K562 (cell line): ENCODE measurements around the gene CDYL. TPM values are rescaled to one million over a fixed set of nuclear protein-coding genes. Genes with fewer than 3 reads are reported as not detected.

Experiments used
- ATAC-seq: fragments of 200-7000 bp; cut with Tn5 transposase; 3 replicates; pipeline ENCODE4 v1.9.1; 2020; ENCODE audit warnings: moderate library complexity
- BruUV-seq: library from RNA; stranded (reverse); fragments of 400-500 nt; replicated peaks from 2 replicates; lab custom pipeline; 2021; lab: Mats Ljungman, UMichigan
- CTCF ChIA-PET: fragments of 300-600 bp; formaldehyde crosslinking; extraction: SDS; loops from one replicate; lab custom pipeline; 2021; ENCODE audit warnings: low intra/inter-chr PET ratio; lab: Yijun Ruan, JAX
- POLR2A ChIA-PET: fragments of 300-600, 350-650 bp; sonication (Branson Sonifier 250); formaldehyde crosslinking; extraction: SDS; loops from one replicate; lab custom pipeline; 2021; ENCODE audit warnings: antibody characterized with exemption, inconsistent platforms; lab: Yijun Ruan, JAX
- DNase-seq, 4 experiments: peaks; one replicate each; pipeline versions ENCODE4 v3.0.0 to v3.0.0-alpha.2; 2011 to 2018; ENCODE audit warnings: low spot score in 3 of 4, mixed read lengths in 3 of 4; ENCODE audit errors: extremely low read depth in 1 of 4
- FAIRE-seq: peaks from 2 replicates; lab custom pipeline; 2011; peaks lifted over from hg19 to GRCh38; lab: Jason Lieb, UNC
- H2AFZ ChIP-seq: 2 replicates; pipeline ENCODE4 v1.6.0; 2011; ENCODE audit warnings: low read depth, low read length, control low read depth, inconsistent platforms
- H3K27ac ChIP-seq: fragments of 200-600 bp; 3 replicates; pipeline ENCODE4 v1.8.0; 2011; ENCODE audit warnings: low read depth, mild to moderate bottlenecking, control low read depth, inconsistent platforms, low read length, moderate library complexity, mixed read lengths; ENCODE audit errors: extremely low read depth
- H3K27me3 ChIP-seq, 2 experiments: fragments of 300-600 bp in 1 of 2; 2 replicates in 1 of 2; 3 replicates in 1 of 2; pipeline versions ENCODE4 v1.6.0 to v1.8.0; 2011; ENCODE audit warnings: inconsistent platforms in 2 of 2, low read length in 2 of 2, mild to moderate bottlenecking in 1 of 2, mixed read lengths in 1 of 2, moderate library complexity in 1 of 2; ENCODE audit not compliant: control insufficient read depth in 2 of 2, insufficient read depth in 2 of 2
- H3K36me3 ChIP-seq: fragments of 300-600 bp; 3 replicates; pipeline ENCODE4 v1.8.0; 2011; ENCODE audit warnings: mild to moderate bottlenecking, low read length, inconsistent platforms; ENCODE audit not compliant: control insufficient read depth, insufficient read depth
- H3K4me1 ChIP-seq, 2 experiments: fragments of 200-600 bp in 1 of 2; replicated peaks in 1 of 2; 2 replicates in 1 of 2; 3 replicates in 1 of 2; pipeline versions ENCODE4 v1.5.1 to v1.8.0; 2011; ENCODE audit warnings: inconsistent platforms in 2 of 2, low read length in 2 of 2, mild to moderate bottlenecking in 1 of 2, mixed read lengths in 1 of 2, moderate library complexity in 1 of 2; ENCODE audit not compliant: control insufficient read depth in 2 of 2, insufficient read depth in 2 of 2
- H3K4me2 ChIP-seq: 2 replicates; pipeline ENCODE4 v1.6.1; 2011; ENCODE audit warnings: low read length, control low read depth, inconsistent platforms, mixed read lengths; ENCODE audit not compliant: insufficient read depth
- H3K4me3 ChIP-seq: fragments of 200-600 bp; sonication (generic), shearing (Covaris generic); 2 replicates; pipeline ENCODE4 v1.5.1; 2016; ENCODE audit warnings: control low read depth, inconsistent platforms
- H3K79me2 ChIP-seq: fragments of 200-600 bp; 3 replicates; pipeline ENCODE4 v1.8.0; 2011; ENCODE audit warnings: low read length, inconsistent platforms; ENCODE audit not compliant: control insufficient read depth, insufficient read depth
- H3K9ac ChIP-seq, 2 experiments: 2 replicates each; pipeline versions ENCODE4 v1.6.0 to v1.6.1; 2011; ENCODE audit warnings: low read depth in 2 of 2, low read length in 2 of 2, control low read depth in 1 of 2, inconsistent platforms in 1 of 2, mild to moderate bottlenecking in 1 of 2, mixed read lengths in 1 of 2; ENCODE audit not compliant: insufficient read depth in 1 of 2
- H3K9me1 ChIP-seq: one replicate; pipeline ENCODE4 v1.6.0; 2011; ENCODE audit warnings: inconsistent platforms, mild to moderate bottlenecking, low read length, moderate library complexity; ENCODE audit not compliant: control insufficient read depth, insufficient read depth
- H3K9me3 ChIP-seq: replicated peaks from 2 replicates; pipeline ENCODE4 v1.5.1; 2011; ENCODE audit warnings: low read depth, low read length, inconsistent platforms; ENCODE audit not compliant: control insufficient read depth, insufficient read depth
- H4K20me1 ChIP-seq: replicated peaks from 2 replicates; pipeline ENCODE4 v1.6.1; 2011; ENCODE audit warnings: low read length, inconsistent platforms, mixed read lengths; ENCODE audit not compliant: control insufficient read depth, insufficient read depth
- BCOR ChIP-seq: fragments of 450-650 bp; IDR thresholded peaks from 2 replicates; pipeline ENCODE4 v1.6.1; 2016
- CBFB ChIP-seq: sonication (generic); formaldehyde crosslinking; IDR thresholded peaks from 2 replicates; pipeline ENCODE4 v1.4.0; 2020; ENCODE audit warnings: mild to moderate bottlenecking, missing genetic modification reagents
- ELF1 ChIP-seq: fragments of 200-800 bp; sonication (Bioruptor generic); IDR thresholded peaks from 2 replicates; pipeline ENCODE4 v1.6.1; 2016; ENCODE audit warnings: missing genetic modification characterization, missing compliant biosample characterization
- FOXA3 ChIP-seq, 2 experiments: fragments of 450-650 bp in 1 of 2; sonication (generic) in 1 of 2; formaldehyde crosslinking; IDR thresholded peaks in 1 of 2; conservative IDR thresholded peaks in 1 of 2; 2 replicates each; pipeline versions ENCODE4 v1.4.0 to v1.8.0; 2020 to 2022; ENCODE audit warnings: mild to moderate bottlenecking in 2 of 2, missing genetic modification reagents in 1 of 2
- GTF2E2 ChIP-seq: fragments of 200-800 bp; sonication (Bioruptor generic); IDR thresholded peaks from 2 replicates; pipeline ENCODE4 v1.6.1; 2016; ENCODE audit warnings: missing genetic modification characterization, missing compliant biosample characterization
- HMG20A ChIP-seq: fragments of 450-650 bp; formaldehyde crosslinking; conservative IDR thresholded peaks from 2 replicates; pipeline ENCODE4 v1.4.0; 2020; ENCODE audit warnings: mild to moderate bottlenecking, mixed read lengths
- JUN ChIP-seq, 2 experiments: sonication (generic) in 1 of 2; formaldehyde crosslinking in 1 of 2; IDR thresholded peaks; 2 replicates each; pipeline versions ENCODE4 v1.6.1 to v1.8.0; 2012 to 2022; ENCODE audit warnings: borderline replicate concordance in 2 of 2, mild to moderate bottlenecking in 2 of 2, improper control_type of control experiment in 1 of 2, low read depth in 1 of 2, low read length in 1 of 2, missing genetic modification reagents in 1 of 2
- MYBL2 ChIP-seq, 2 experiments: fragments of 450-650 bp in 1 of 2; sonication (generic) in 1 of 2; formaldehyde crosslinking in 1 of 2; IDR thresholded peaks; 2 replicates each; pipeline versions ENCODE4 v1.6.1 to v1.8.1; 2017 to 2022; ENCODE audit warnings: borderline replicate concordance in 1 of 2, inconsistent platforms in 1 of 2, low read depth in 1 of 2, mild to moderate bottlenecking in 1 of 2, missing genetic modification reagents in 1 of 2, moderate library complexity in 1 of 2
- NCOA6 ChIP-seq: fragments of 450-650 bp; IDR thresholded peaks from 2 replicates; pipeline ENCODE4 v1.6.1; 2017; ENCODE audit warnings: mild to moderate bottlenecking
- PHTF2 ChIP-seq: fragments of 250-450 bp; sonication (Bioruptor Pico); IDR thresholded peaks from 2 replicates; pipeline ENCODE4 v1.5.0; 2021; ENCODE audit warnings: mild to moderate bottlenecking
- SOX6 ChIP-seq: fragments of 450-650 bp; IDR thresholded peaks from 2 replicates; pipeline ENCODE4 v1.6.1; 2014; ENCODE audit warnings: mild to moderate bottlenecking
- ZNF764 ChIP-seq: fragments of 250-450 bp; sonication (Bioruptor Pico); IDR thresholded peaks from 2 replicates; pipeline ENCODE4 v1.4.0; 2020; ENCODE audit warnings: low read depth, mild to moderate bottlenecking, moderate library complexity
- WGBS: fragments of 100-300 bp; shearing (Covaris generic); methylation state at CpG from one replicate; pipeline ENCODE4 v1.1.6; 2016; ENCODE audit warnings: low coverage, mixed read lengths; ENCODE audit not compliant: insufficient coverage; ENCODE audit errors: missing lambda C conversion rate; 5-methylcytosine and 5-hydroxymethylcytosine counted together
- in situ Hi-C: fragments of 300-500 bp; cut with MboI; formaldehyde crosslinking; loops from 4 replicates; pipeline ENCODE4 v1.15.0; 2018; ENCODE audit warnings: inconsistent platforms, mixed read lengths
- intact Hi-C: fragments of 100-400 bp; cut with micrococcal nuclease; formaldehyde crosslinking; loops from 2 replicates; pipeline ENCODE4 v1.14.2; 2022
- polyA plus RNA-seq, 8 experiments: library from polyadenylated mRNA; depleted of rRNA in 4 of 8; stranded (reverse) in 5 of 8; unstranded in 3 of 8; fragments of >200 nt; fragmentation: Nextera tagmentation in 2 of 8; fragmentation: Illumina TruSeq in 1 of 8; extraction: Ambion mirVana in 2 of 8; extraction: Trizol in 1 of 8; gene quantifications; 2 replicates each; pipeline versions ENCODE4 v1.2.1 to v1.2.3, GENCODE V29; 2011 to 2014; ENCODE audit warnings: inconsistent platforms in 1 of 8, missing spikeins in 1 of 8
- total RNA-seq, 7 experiments: library from RNA; depleted of rRNA in 6 of 7; stranded (reverse); fragments of >200 nt in 6 of 7; fragmentation: Illumina TruSeq in 2 of 7; extraction: Trizol in 2 of 7; gene quantifications; 2 replicates each; pipeline versions ENCODE4 v1.2.1 to v1.2.3, GENCODE V29; 2011 to 2021; ENCODE audit warnings: low replicate concordance in 1 of 7
- TF ChIP-seq, protein P1 (sequence below), 2 experiments: fragments of 450-650 bp in 1 of 2; sonication (generic) in 1 of 2; formaldehyde crosslinking; conservative IDR thresholded peaks; 2 replicates each; pipeline versions ENCODE4 v1.4.0 to v1.8.1; 2020 to 2022; ENCODE audit warnings: mild to moderate bottlenecking in 1 of 2, missing genetic modification reagents in 1 of 2

CDYL gene
- total and polyA plus RNA-seq, 9 of the 15 experiments (the other 6 are each of a cell fraction or from before 2014, with no cell fraction given), result 8.1 to 45.8 (median 40.8) TPM

- Histone ChIP-seq H3K36me3 (no peaks in the 10 kb centered on the region), H3K79me2 (no peaks in the 10 kb centered on the region), H2AFZ (no peak overlapping the region), H4K20me1 (no peaks in the 10 kb centered on the region), H3K27me3 (peaks cover 24 to 65% of the 10 kb centered on the region in 2 experiments), H3K4me2 (no peak overlapping the region), H3K4me1 (peaks cover 0 to 8% of the 10 kb centered on the region in 2 experiments; a peak in 2 of 5 replicates), H3K27ac (no peak overlapping the region), H3K4me3 (no peak overlapping the region), H3K9ac (no peak overlapping the region), H3K9me3 (no peaks in the 10 kb centered on the region), H3K9me1 (no peaks in the 10 kb centered on the region)
- ChIA-PET POLR2A (no interaction called here), CTCF (no interaction called here)
- 4% methylated on average over 8 of the region's 8 CpGs for WGBS
- intact Hi-C loops, result no loop called here
- no peak for TF ChIP-seq MYBL2 (IDR thresholded peaks at IDR 0.05; ENCODE audit: low read depth)
- no peak for TF ChIP-seq MYBL2 (CRISPR knock-in tag; IDR thresholded peaks at IDR 0.05; ENCODE audit: borderline replicate concordance)
- TF ChIP-seq FOXA3 (CRISPR knock-in tag; conservative IDR thresholded peaks at IDR 0.05 in 1 of 2, IDR thresholded peaks at IDR 0.05 in 1 of 2), result no peak
- TF ChIP-seq HMG20A (CRISPR knock-in tag), result no peak
- TF ChIP-seq, protein P1, sequence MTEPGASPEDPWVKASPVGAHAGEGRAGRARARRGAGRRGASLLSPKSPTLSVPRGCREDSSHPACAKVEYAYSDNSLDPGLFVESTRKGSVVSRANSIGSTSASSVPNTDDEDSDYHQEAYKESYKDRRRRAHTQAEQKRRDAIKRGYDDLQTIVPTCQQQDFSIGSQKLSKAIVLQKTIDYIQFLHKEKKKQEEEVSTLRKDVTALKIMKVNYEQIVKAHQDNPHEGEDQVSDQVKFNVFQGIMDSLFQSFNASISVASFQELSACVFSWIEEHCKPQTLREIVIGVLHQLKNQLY (CRISPR knock-in tag; conservative IDR thresholded peaks at IDR 0.05), result no peak
- TF ChIP-seq JUN (IDR thresholded peaks at IDR 0.05; ENCODE audit: borderline replicate concordance, low read depth, low read length), result no peak
- TF ChIP-seq JUN (CRISPR knock-in tag; IDR thresholded peaks at IDR 0.05; ENCODE audit: borderline replicate concordance), result no peak
- TF ChIP-seq ZNF764, result no peak
- no peak for TF ChIP-seq GTF2E2 (tag)
- no peak for TF ChIP-seq SOX6
- TF ChIP-seq NCOA6, result no peak
- TF ChIP-seq ELF1 (tag), result no peak
- no peak for TF ChIP-seq CBFB (CRISPR knock-in tag)
- TF ChIP-seq PHTF2 (CRISPR knock-in tag), result no peak
- TF ChIP-seq BCOR, result no peak
- in situ Hi-C loops, result no loop called here
- ATAC-seq, result no peak
- DNase-seq, result no peak
- FAIRE-seq, result no peak
- no TSS peak for BruUV-seq
These were observed 193.5 kb downstream of the CDYL start for GRCh38 chr6:4969609-4970285.
